SK-N-SH (cell line): ENCODE data around the gene SLC25A21. TPM values are rescaled to one million over a fixed set of nuclear protein-coding genes. Genes with fewer than 3 reads are reported as not detected.

Experiments
- CTCF ChIA-PET: fragments of 300-600, 350-600 bp; formaldehyde crosslinking; extraction: SDS; loops from one replicate; lab custom pipeline; 2021; lab: Yijun Ruan, JAX
- POLR2A ChIA-PET: fragments of 350-600 bp; sonication (Branson Sonifier 250); formaldehyde crosslinking; extraction: SDS; loops from one replicate; lab custom pipeline; 2020; ENCODE audit warnings: antibody characterized with exemption, inconsistent platforms; lab: Yijun Ruan, JAX
- DNase-seq: peaks from one replicate; pipeline ENCODE4 v3.0.0; 2012
- H2AFZ ChIP-seq: fragments of 200-600 bp; sonication (generic); 2 replicates; pipeline ENCODE4 v1.8.1; 2016; ENCODE audit warnings: antibody characterized with exemption, mild to moderate bottlenecking, low read depth
- H3F3A ChIP-seq: fragments of 200-600 bp; sonication (generic); replicated peaks from 2 replicates; pipeline ENCODE3; 2016; ENCODE audit warnings: antibody characterized with exemption, mild to moderate bottlenecking; ENCODE audit not compliant: insufficient read depth
- H3K27ac ChIP-seq, 2 experiments: fragments of 200-500 bp in 1 of 2; fragments of 200-600 bp in 1 of 2; sonication (Bioruptor generic) in 1 of 2; sonication (generic), shearing (Covaris generic) in 1 of 2; 2 replicates each; pipeline versions ENCODE4 v1.5.1 to v1.6.1; 2014 to 2016; ENCODE audit warnings: low read depth in 2 of 2, inconsistent platforms in 1 of 2, low read length in 1 of 2, mild to moderate bottlenecking in 1 of 2, mixed read lengths in 1 of 2
- H3K27me3 ChIP-seq: fragments of 200-600 bp; sonication (generic), shearing (Covaris generic); 2 replicates; pipeline ENCODE4 v1.6.1; 2016; ENCODE audit warnings: mixed run types; ENCODE audit not compliant: insufficient read depth
- H3K36me3 ChIP-seq, 2 experiments: fragments of 200-500 bp in 1 of 2; fragments of 200-600 bp in 1 of 2; sonication (Bioruptor generic) in 1 of 2; sonication (generic) in 1 of 2; replicated peaks in 1 of 2; 2 replicates each; pipeline versions ENCODE3 to v1.5.1; 2014 to 2016; ENCODE audit warnings: low read length in 1 of 2, mild to moderate bottlenecking in 1 of 2; ENCODE audit not compliant: insufficient read depth in 2 of 2, control insufficient read depth in 1 of 2
- H3K4me1 ChIP-seq, 2 experiments: fragments of 200-500 bp in 1 of 2; fragments of 200-600 bp in 1 of 2; sonication (Bioruptor generic) in 1 of 2; sonication (generic), shearing (Covaris generic) in 1 of 2; 2 replicates each; pipeline versions ENCODE4 v1.5.1 to v1.6.1; 2014 to 2016; ENCODE audit warnings: low read depth in 1 of 2, low read length in 1 of 2, mixed run types in 1 of 2; ENCODE audit not compliant: insufficient read depth in 2 of 2, control insufficient read depth in 1 of 2
- H3K4me2 ChIP-seq: fragments of 200-600 bp; sonication (generic), shearing (Covaris generic); 2 replicates; pipeline ENCODE4 v1.6.1; 2017; ENCODE audit warnings: mixed run types
- H3K4me3 ChIP-seq, 2 experiments: fragments of 200-500 bp in 1 of 2; fragments of 200-600 bp in 1 of 2; sonication (Bioruptor generic) in 1 of 2; sonication (generic), shearing (Covaris generic) in 1 of 2; 2 replicates each; pipeline versions ENCODE4 v1.5.1 to v1.8.1; 2014 to 2016; ENCODE audit warnings: low read depth in 2 of 2, inconsistent platforms in 1 of 2, low read length in 1 of 2, mild to moderate bottlenecking in 1 of 2, mixed read lengths in 1 of 2, moderate library complexity in 1 of 2
- H3K79me2 ChIP-seq: fragments of 200-600 bp; sonication (generic); 2 replicates; pipeline ENCODE4 v1.8.1; 2017; ENCODE audit warnings: mild to moderate bottlenecking; ENCODE audit not compliant: insufficient read depth
- H3K9ac ChIP-seq: fragments of 200-600 bp; sonication (generic); 2 replicates; pipeline ENCODE4 v1.6.1; 2017; ENCODE audit warnings: mixed run types
- H3K9me2 ChIP-seq: fragments of 200-600 bp; sonication (generic); 2 replicates; pipeline ENCODE4 v1.6.1; 2017; ENCODE audit warnings: mixed run types
- H3K9me3 ChIP-seq: fragments of 200-600 bp; sonication (generic); 2 replicates; pipeline ENCODE4 v1.6.1; 2017; ENCODE audit warnings: mixed run types, mild to moderate bottlenecking, moderate library complexity
- H4K20me1 ChIP-seq: fragments of 200-600 bp; sonication (generic); 2 replicates; pipeline ENCODE4 v1.6.1; 2017; ENCODE audit warnings: mild to moderate bottlenecking, mixed run types; ENCODE audit not compliant: insufficient read depth
- CHD2 ChIP-seq: fragments of 150-350 bp; IDR thresholded peaks from 2 replicates; pipeline ENCODE4 v1.6.1; 2018; ENCODE audit warnings: low read length; ENCODE audit not compliant: partially characterized antibody
- CTCF ChIP-seq: fragments of 200-600 bp; sonication (generic); IDR thresholded peaks from 2 replicates; pipeline ENCODE4 v1.6.1; 2017; ENCODE audit warnings: antibody characterized with exemption, mild to moderate bottlenecking, moderate library complexity
- ELF1 ChIP-seq: IDR thresholded peaks from 2 replicates; pipeline ENCODE4 v1.4.0; 2012
- EP300 ChIP-seq, 2 experiments: IDR thresholded peaks; 2 replicates each; pipeline versions ENCODE4 v1.4.0 to v1.6.1; 2012; ENCODE audit warnings: borderline replicate concordance in 1 of 2, low read depth in 1 of 2, low read length in 1 of 2
- EZH2phosphoT487 ChIP-seq: fragments of 200-600 bp; sonication (generic); IDR thresholded peaks from 2 replicates; pipeline ENCODE4 v1.6.1; 2017; ENCODE audit warnings: low read depth, mixed run types, mild to moderate bottlenecking, antibody characterized with exemption, moderate library complexity, borderline replicate concordance
- FOSL2 ChIP-seq: IDR thresholded peaks from 2 replicates; pipeline ENCODE4 v1.4.0; 2012; ENCODE audit warnings: low read depth, mild to moderate bottlenecking, moderate library complexity, borderline replicate concordance
- GABPA ChIP-seq: IDR thresholded peaks from 2 replicates; pipeline ENCODE4 v1.4.0; 2012; ENCODE audit warnings: low read depth, mild to moderate bottlenecking
- GATA2 ChIP-seq: sonication (generic); formaldehyde crosslinking; IDR thresholded peaks from 2 replicates; pipeline ENCODE4 v1.5.0; 2020; ENCODE audit warnings: mild to moderate bottlenecking, missing genetic modification reagents
- IRF3 ChIP-seq: fragments of 150-350 bp; IDR thresholded peaks from 2 replicates; pipeline ENCODE4 v1.6.1; 2016; ENCODE audit warnings: mild to moderate bottlenecking, low read depth, low read length
- MXI1 ChIP-seq: IDR thresholded peaks from 2 replicates; pipeline ENCODE4 v1.6.1; 2012; ENCODE audit warnings: mild to moderate bottlenecking, low read depth, low read length, improper control_type of control experiment
- NRF1 ChIP-seq: IDR thresholded peaks from 2 replicates; pipeline ENCODE4 v1.6.1; 2012; ENCODE audit warnings: low read depth, mild to moderate bottlenecking, low read length
- POLR2AphosphoS5 ChIP-seq: IDR thresholded peaks from 2 replicates; pipeline ENCODE4 v1.6.1; 2012; ENCODE audit warnings: low read depth, low read length
- RAD21 ChIP-seq: IDR thresholded peaks from 2 replicates; pipeline ENCODE4 v1.6.1; 2012; ENCODE audit warnings: mild to moderate bottlenecking, low read length
- RFX5 ChIP-seq: IDR thresholded peaks from 2 replicates; pipeline ENCODE4 v1.6.1; 2012; ENCODE audit warnings: mild to moderate bottlenecking, improper control_type of control experiment, low read length
- RXRA ChIP-seq: IDR thresholded peaks from 2 replicates; pipeline ENCODE4 v1.4.0; 2012; ENCODE audit warnings: low read depth, mild to moderate bottlenecking, borderline replicate concordance
- SIN3A ChIP-seq: IDR thresholded peaks from 2 replicates; pipeline ENCODE4 v1.6.1; 2012; ENCODE audit warnings: low read depth, mild to moderate bottlenecking, low read length, moderate library complexity, borderline replicate concordance
- SMC3 ChIP-seq: IDR thresholded peaks from 2 replicates; pipeline ENCODE4 v1.6.1; 2012; ENCODE audit warnings: low read depth, low read length, improper control_type of control experiment
- TAF1 ChIP-seq: IDR thresholded peaks from 2 replicates; pipeline ENCODE4 v1.6.1; 2012; ENCODE audit warnings: low read depth, mild to moderate bottlenecking, low read length, moderate library complexity, borderline replicate concordance
- TCF12 ChIP-seq: IDR thresholded peaks from 2 replicates; pipeline ENCODE4 v1.4.0; 2012
- TEAD4 ChIP-seq: IDR thresholded peaks from 2 replicates; pipeline ENCODE4 v1.4.0; 2012; ENCODE audit warnings: mild to moderate bottlenecking, borderline replicate concordance; ENCODE audit not compliant: insufficient read depth
- ZBTB33 ChIP-seq: IDR thresholded peaks from 2 replicates; pipeline ENCODE4 v1.4.0; 2012; ENCODE audit warnings: low read depth, borderline replicate concordance
- WGBS: methylation state at CpG from one replicate; pipeline ENCODE4 v1.1.6; 2017; ENCODE audit warnings: low lambda C conversion rate; 5-methylcytosine and 5-hydroxymethylcytosine counted together
- polyA plus RNA-seq, 3 experiments: library from polyadenylated mRNA; depleted of rRNA; stranded (reverse); fragments of >200 nt; gene quantifications; 2 replicates each; pipeline ENCODE4 v1.2.3, GENCODE V29; 2012

The SLC25A21 gene
- polyA plus RNA-seq, 1 of the 3 experiments (the other 2 are of a cell fraction), result not detected

GRCh38 chr14:37153005-37153404 lies 19.4 kb downstream of the SLC25A21 start:
- Histone ChIP-seq H3K9me3 (no peaks in the 10 kb centered on the region), H3F3A (no peaks in the 10 kb centered on the region), H3K27ac (no peak overlapping the region), H3K79me2 (no peaks in the 10 kb centered on the region), H3K9ac (no peak overlapping the region), H4K20me1 (no peaks in the 10 kb centered on the region), H3K4me3 (no peak overlapping the region), H3K4me2 (no peak overlapping the region), H3K4me1 (no peaks in the 10 kb centered on the region), H3K27me3 (no peaks in the 10 kb centered on the region), H3K9me2 (no peaks in the 10 kb centered on the region), H2AFZ (no peak overlapping the region), H3K36me3 (no peaks in the 10 kb centered on the region)
- DNase-seq, result no peak
- CTCF ChIA-PET, result no interaction called here
- POLR2A ChIA-PET, result no interaction called here
- TF ChIP-seq MXI1 (no peak), GATA2 (no peak), ZBTB33 (no peak), FOSL2 (no peak), TEAD4 (no peak), RAD21 (no peak), TAF1 (no peak), EZH2phosphoT487 (no peak), NRF1 (no peak), RFX5 (no peak), IRF3 (no peak), CHD2 (no peak), SMC3 (no peak), EP300 (IDR thresholded peaks at IDR 0.05; ENCODE audit: borderline replicate concordance in 1 of 2, low read depth in 1 of 2, low read length in 1 of 2) (no peak)
- no CpG with 5 or more reads among the region's 1 CpG for WGBS

- CTCF ChIA-PET, result interaction anchor here (0.8 to 2.8 kb wide), 7 partner anchors 9 to 94 kb away, joined by 3 to 20 read pairs (median 3); no protein-coding TSS in a partner anchor
- H3K27ac ChIP-seq, result no peak overlapping the region
- POLR2A ChIA-PET, result no interaction called here
These were observed 22.0 kb downstream of the SLC25A21 start for GRCh38 chr14:37150414-37150813.

More at GRCh38 chr14:37150414-37150813, 22.0 kb downstream of the SLC25A21 start:
- H4K20me1 ChIP-seq, result no peaks in the 10 kb centered on the region
- peak; percentile 5 for DNase-seq
- H3K9me2 ChIP-seq, result no peaks in the 10 kb centered on the region
- H2AFZ ChIP-seq, result no peak overlapping the region
- no peaks in the 10 kb centered on the region for H3K4me1 ChIP-seq
- no peaks in the 10 kb centered on the region for H3K9me3 ChIP-seq
- H3K9ac ChIP-seq, result no peak overlapping the region
- 0% methylated on average over 2 of the region's 3 CpGs for WGBS
- H3K4me2 ChIP-seq, result no peak overlapping the region
- H3F3A ChIP-seq, result no peaks in the 10 kb centered on the region
- no peaks in the 10 kb centered on the region for H3K27me3 ChIP-seq
- no peaks in the 10 kb centered on the region for H3K36me3 ChIP-seq
- TF ChIP-seq SIN3A (no peak), GABPA (no peak), ELF1 (no peak), RXRA (no peak), RAD21 (peak; percentile 8; the same call in 1 of the 2 replicates), MXI1 (no peak), TCF12 (no peak), POLR2AphosphoS5 (no peak), CTCF (peak; percentile 65)
- H3K79me2 ChIP-seq, result no peaks in the 10 kb centered on the region
- H3K4me3 ChIP-seq, result peak overlapping the region in 1 of 2 experiments; percentile 29; a peak in 1 of 4 replicates
